HTERT RPE-1 (cell line): ENCODE data around the gene ZNF580.

Source experiments
- in situ Hi-C: fragments of 300-500 bp; cut with MboI; formaldehyde crosslinking; loops from 4 replicates; pipeline ENCODE4 v1.14.3; 2020; ENCODE audit warnings: low sequenced_read_pairs

ZNF580 gene

DNA sequence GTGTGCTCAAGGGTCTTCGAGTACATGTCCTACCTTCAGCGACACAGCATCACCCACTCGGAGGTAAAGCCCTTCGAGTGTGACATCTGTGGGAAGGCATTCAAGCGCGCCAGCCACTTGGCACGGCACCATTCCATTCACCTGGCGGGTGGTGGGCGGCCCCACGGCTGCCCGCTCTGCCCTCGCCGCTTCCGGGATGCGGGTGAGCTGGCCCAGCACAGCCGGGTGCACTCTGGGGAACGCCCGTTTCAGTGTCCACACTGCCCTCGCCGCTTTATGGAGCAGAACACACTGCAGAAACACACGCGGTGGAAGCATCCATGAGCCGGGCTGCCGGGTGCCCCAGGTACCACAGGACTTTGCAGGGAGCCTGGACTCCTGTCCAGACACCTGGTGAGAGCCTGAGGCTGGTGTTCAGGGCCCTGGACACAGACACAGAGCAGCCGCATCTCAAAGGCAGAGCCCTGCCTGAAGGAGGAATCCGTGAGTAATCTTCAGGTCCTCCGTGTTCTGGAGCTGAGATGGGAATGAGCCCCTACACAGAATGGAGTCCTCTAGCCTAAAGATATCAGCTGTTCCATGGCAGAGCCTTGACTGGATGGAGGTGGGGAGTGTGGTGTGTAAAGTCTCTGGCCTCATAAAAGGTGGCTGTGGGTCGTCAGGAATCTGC, 4.2 kb downstream of the ZNF580 start:
- in situ Hi-C loops, result no loop called here

DNA sequence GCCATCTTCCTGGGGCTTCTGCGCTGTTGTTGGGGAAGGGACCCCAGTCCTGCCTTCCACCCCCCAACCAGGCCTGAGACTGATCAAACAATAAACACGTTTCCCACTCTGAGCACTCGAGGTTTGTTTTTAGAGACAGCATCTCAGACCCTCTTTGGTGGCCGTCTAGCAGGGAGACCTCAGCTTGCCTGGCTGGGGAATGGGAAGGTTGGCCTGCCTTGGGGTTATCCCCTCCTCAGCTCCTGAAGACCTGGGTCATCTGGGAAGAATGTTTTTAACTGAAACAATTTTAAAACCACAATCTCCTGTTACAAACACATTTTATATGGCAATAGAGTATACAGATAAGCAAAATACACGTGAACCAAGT, 4.7 kb downstream of the ZNF580 start:
- in situ Hi-C loops, result no loop called here

DNA sequence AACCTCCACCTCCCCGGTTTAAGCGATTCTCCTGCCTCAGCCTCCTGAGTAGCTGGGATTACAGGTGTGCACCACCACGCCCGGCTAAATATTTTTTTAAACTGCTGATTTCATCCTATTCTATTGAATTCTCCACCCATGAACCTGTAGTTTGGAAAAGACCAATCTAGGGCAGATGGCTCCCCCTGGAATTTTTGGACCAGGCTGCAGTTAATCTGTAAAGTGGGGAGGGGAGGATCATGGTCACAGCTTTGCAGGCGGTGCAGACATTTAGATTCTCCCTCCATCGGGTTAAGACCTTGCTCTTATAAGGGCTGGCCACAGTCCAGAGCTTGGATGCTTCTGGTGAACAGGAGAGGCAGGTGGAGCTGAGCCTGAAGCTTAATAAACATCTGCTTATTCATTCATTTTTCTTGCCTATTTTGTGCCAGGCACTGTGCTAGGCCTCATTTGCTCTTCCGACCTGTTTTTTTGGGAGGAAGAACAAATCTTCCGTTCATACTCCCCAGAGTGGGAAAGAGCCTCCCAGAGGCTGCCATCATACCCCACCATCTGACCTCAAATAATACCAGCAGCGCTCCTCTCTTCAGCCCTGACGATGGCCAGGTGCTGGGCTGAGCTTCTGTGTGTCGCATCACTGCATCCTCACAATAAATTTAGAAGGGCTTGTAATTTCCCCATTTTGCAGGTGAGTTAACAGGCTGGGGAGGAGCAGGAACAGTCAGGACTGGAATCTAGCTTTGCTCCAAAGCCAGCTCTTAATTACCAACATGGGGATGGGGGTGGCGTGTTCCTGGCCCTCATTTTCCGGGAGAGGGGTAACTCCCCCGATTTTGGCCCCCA, 6.3 kb downstream of the ZNF580 start:
- in situ Hi-C loops, result no loop called here

DNA sequence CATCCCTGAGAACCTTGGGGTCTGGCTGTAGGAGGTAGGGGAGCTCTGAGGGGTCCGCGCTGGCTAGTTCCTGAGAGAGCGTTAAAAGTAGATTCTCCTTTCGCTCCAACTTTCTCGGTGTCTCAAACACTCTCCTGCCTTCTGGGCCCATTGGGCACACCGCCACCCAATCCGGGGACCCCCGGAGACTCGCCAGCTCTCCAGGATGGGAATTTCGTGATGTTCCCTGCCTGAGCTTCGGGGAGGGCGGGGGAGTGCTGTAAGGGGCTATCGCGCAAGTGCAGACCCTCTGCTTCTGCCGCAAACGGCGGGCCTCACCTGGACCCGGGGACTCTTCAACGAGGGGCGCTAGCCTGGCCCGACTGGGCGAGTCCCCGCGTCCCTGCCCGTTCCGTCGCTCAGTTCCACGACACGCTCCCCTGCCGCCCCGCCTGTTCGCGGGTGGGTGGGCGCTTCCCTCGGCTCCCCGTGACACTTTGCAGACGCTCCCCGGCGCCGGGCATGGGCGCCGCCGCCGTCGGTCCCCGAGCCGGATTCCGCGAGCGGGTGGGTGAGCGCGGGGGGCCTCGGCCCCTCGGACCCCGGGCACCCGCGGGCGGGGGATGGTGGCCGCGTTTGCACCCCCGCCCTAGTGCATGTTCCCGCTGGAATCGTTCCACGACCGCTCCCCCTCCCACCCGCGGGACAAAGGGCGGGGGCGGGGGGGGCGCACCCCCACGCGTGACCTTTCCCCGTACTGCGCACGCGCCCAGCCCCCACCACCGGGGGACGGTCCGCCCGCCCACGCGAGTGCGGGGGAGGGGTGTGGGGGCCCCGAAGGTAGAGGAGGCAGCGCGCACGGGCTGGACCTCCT, 7.2 kb downstream of the ZNF580 start, which contains the start of gene CCDC106:
Gene CCDC106, plus strand, starts transcription at position 481 of the 853 bp plus-strand sequence. CDS start 835 bp downstream, outside the sequence.
- in situ Hi-C loops, result no loop called here

DNA sequence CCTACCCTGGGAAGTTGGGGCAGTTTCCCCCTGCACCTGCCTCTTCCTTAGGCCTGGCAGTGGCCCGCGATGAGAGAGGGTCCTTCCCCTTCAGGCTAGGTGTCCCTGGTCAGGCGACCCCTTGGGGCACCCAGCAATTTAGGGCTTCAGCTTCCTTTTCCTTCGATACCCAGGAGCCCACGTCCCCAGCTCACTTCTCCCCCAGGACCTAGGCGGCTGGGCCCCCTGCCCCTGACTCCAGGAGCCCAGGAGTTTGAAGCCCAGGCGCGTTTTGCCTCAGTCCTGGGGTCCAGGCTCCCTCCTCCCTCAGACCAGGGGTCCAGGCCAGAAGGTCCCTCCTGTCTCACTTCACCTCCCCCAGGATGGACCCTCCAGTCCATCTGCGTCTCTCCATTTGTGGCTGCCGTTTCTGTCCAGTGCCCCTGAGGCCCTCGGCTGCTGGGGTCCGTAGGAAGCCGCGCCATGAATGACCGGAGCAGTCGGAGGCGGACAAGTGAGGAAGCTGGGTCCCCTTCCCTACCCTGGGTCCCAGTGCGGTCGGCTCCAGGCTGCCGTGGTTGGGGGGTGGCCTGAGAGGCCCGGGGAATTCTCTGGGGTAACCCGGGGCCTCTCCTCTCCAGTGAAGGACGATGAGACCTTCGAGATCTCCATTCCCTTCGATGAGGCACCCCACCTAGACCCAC, 7.9 kb downstream of the ZNF580 start:
- in situ Hi-C loops, result no loop called here

DNA sequence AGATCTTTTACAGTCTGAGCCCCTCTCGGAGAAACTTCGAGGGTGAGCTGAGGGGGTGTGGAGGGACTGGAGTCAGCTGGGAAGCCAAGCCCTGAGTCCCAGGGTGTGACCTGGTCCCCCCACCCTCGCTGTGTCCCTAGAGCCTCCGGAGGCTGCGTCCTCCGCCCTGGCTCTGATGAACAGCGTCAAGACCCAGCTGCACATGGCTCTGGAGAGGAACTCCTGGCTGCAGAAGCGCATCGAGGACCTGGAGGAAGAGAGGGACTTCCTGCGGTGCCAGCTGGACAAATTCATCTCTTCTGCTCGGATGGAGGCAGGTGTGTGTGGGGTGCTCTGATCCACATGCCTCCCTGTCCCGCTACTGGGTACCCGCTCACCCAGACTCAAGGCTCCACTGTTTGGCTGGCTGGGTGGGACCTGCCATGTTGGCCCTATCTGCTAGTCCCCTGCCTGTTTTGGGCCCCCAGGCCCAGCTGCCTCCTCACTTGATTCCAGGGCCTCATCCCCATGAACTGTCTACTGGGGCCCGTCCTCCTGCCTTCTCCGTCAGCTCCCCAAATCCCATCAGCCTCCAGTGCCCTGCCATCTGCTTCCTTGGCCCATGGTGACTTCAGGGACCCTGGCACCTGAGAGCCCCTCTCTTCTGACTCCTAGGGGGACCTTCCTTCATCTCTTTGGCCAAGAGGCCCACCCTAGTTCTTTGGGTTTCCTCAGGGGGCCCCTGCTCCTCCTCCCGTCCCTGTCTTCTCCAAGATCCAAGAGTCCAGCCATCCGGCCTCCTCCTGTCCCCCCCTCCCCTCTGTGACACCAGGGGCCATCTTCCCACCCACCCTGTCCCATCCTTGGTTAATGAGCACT, 8.7 kb downstream of the ZNF580 start:
- in situ Hi-C loops, result no loop called here

DNA sequence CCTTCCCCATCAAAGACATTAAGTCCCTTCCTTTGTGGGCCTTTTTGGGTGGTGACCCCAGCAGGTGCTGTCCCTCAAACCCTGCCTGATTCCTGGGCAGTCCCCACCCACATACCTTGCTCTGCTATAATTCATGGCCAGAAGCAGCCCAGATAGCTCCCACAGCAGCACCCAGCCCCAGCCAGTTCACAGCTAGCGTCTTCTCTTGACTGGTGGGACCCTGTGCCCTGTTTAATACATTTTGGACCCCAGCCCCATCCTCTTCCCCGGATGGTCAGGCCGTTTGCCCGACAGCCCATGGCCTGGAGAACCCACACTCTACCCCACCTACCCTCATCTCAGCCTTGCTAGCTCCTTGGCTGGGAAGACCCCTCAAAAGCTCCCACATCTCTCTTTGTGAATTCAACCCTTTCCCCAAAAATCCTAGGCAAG, 9.3 kb downstream of the ZNF580 start:
- in situ Hi-C loops, result no loop called here

DNA sequence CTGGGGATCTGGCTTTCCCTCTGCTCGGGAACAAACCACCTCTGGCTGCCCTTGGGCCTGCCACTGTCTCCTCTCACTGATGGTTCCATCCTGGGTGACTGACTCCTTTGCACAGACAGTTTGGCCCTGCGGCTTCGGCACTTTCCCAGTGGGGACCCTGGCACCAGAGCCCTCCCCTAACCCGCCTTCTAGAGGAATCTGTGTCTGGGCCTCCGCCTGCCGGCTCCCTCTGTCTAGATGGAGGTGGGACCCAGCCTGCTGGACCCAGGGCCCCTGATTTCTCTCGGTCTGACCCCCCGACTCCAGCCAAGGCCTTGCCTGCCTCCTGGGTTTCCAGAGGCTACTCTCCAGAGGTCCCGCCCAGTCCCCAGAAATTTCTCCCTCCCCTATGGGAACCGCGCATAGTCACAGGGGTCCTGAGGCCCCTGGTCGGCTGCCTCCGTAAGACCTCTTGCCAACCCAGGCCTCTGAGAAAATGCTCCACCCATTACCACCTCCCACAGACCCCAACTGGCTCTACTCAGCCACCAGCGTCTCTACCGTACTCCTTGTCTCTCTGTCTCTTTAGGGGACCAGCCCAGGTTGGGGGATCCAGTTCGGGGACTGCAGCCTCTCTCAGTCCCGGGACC, 9.9 kb downstream of the ZNF580 start:
- in situ Hi-C loops, result no loop called here

DNA sequence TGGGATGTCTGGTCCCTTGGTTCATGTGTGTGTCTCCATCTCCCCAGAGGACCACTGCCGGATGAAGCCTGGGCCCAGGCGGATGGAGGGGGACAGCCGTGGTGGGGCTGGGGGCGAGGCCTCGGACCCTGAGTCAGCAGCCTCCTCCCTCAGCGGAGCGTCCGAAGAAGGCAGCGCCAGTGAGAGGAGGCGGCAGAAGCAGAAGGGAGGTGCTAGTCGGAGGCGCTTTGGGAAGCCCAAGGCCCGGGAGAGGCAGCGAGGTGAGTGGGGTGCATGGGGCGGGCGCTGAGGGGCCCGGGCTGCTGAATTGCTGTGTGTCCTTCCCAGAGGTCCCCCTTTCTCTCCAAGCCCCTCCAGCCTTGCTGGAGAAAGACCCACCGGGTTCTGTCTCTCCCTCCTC, 10.4 kb downstream of the ZNF580 start:
- in situ Hi-C loops, result no loop called here

DNA sequence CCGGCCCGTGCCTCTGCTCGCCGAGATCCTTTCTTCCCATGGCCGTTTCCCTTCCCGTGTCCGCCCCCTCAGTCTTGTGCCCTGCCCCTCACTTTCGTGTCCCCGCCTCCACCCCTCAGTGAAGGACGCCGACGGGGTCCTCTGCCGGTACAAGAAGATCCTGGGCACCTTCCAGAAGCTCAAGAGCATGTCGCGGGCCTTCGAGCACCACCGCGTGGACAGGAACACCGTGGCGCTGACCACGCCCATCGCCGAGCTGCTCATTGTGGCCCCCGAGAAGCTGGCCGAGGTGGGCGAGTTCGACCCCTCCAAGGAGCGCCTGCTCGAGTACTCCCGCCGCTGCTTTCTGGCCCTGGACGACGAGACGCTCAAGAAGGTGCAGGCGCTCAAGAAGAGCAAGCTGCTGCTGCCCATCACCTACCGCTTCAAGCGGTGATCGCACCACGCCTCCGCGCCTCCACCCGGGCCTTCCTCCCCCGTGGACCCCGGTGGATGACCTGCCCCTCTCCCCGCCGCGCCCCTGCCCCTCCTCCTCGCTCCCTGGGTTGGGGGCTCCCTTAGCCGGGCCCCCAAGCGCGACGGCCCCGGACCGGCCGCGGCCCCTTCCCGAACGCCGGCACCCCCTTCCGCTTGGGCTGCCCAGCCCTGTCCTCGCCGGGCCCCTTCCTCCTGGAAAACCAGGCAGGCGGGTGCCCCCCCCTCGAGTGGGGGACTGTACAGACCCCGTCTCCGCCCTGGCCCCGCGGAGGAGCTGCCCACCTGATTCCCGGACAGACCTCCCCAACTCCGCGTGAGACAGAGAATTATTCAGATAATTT, 11.7 kb downstream of the ZNF580 start:
- in situ Hi-C loops, result no loop called here

DNA sequence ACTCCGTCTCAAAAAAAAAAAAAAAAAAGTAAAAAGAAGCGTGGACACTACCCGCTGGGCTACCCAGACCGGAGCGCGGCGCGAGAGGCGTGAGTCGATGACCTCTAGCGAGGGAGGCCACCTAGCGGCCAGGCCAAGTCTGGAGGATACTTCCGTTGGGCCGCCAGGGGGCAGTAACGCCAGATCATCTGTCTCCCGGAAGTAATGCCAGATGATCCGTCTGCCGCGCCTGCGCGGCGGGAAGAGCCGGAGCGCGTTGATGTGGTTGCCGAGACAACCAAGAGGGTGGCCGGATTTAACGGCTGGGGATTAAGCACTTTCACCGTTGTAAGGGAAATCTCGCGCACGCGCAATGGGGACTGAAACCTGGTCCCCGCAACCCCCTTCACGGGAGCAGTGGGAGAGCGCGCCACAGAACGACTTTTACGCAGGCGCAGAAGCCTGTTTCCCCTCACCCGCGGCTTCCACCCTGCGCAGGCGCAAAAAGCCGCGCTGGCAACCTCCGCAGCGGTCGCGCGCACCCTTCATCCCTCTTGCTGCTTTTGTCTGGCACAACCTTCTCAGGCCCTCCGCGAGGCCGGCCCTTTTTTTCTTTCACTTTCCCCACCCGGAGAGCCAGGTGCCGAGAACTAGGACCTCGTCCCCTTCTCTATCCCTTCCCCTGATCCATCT, 13.0 kb downstream of the ZNF580 start:
- in situ Hi-C loops, result no loop called here

DNA sequence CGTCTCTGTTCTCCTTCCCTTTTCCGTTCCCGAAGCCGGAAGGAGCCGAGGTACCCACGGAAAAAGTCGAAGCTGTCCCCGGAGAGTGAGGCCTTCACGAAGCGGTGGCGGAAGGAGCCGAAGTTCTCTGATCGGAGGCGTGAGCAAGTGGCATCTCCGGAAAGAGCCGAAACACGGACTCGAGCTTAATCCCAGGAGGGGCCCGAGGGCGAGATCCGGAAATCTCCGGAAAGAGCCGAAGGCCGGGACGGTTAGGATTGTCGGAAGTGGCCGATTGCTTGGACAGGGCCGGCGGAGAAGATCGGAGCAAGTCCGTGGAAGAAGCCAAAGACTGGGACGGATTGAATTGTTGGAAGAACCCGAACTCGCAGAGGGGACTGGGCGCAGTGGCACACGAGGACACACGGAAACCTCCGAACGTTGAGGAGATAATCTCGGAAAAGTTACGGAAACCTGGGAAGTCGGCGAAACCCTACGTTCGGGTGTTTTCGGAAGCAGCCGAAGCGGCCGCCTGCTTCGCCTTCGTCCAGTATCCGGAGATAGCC, 13.6 kb downstream of the ZNF580 start:
- in situ Hi-C loops, result no loop called here

DNA sequence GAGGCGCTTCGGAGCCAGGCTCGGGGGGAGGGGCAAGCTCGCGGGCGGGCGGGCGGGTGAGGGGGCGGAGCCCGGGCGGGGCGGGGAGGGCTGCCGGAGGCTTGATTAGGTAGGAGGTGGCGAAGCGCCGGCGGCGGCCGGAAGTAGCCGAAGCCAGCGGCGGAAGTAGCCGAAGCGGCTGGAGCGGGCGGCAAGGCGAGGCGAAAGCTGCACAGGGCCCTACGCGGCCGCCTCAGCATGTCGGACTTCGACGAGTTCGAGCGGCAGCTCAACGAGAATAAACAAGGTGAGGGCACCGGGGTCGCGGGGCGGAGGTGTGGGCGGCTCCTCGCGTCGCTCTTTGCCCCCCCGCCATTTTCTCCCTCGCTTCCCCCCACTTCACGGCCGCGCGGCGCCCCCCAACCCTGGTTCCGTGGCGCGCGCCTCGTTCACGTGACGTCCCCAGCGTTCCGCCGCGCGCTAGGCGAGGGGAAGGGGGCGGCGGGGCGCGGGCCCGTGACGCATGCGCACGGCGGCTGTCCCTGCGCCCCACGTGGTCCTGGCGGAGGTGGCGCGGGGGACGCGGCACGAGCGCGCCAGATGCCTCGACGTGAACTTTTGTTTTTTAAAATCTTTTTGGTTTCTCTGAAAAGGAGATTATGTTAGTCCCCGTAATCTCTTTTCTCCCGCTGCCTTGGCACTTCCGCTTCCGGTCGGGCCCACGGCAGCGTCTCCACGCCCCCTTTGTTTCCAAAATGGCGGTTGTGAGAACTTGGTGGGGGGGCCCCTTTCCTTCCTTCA, 14.3 kb downstream of the ZNF580 start, which contains the start of gene U2AF2:
Gene U2AF2, plus strand, starts transcription at position 168 of the 780 bp plus-strand sequence. Its CDS starts 70 bp downstream, at position 238.
- in situ Hi-C loops, result no loop called here

DNA sequence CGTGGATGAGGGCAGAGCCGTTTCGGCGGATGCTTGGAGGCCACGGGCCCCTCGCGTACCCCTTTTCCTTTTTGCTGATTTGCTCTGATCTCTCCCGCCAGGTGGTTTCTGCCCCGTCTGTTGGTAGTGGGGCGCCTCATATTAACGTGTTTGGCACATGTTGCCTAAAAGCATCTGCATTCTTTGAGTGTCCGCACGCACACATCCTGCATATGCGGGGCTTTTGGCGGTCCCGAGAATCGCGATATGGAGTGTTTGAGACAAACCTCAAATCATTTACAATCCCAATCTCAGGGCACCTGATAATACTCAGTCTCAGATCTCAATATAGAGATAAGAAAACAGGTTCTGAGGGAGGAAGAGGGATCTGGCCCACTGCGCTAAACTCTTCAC, 14.8 kb downstream of the ZNF580 start:
- in situ Hi-C loops, result no loop called here

DNA sequence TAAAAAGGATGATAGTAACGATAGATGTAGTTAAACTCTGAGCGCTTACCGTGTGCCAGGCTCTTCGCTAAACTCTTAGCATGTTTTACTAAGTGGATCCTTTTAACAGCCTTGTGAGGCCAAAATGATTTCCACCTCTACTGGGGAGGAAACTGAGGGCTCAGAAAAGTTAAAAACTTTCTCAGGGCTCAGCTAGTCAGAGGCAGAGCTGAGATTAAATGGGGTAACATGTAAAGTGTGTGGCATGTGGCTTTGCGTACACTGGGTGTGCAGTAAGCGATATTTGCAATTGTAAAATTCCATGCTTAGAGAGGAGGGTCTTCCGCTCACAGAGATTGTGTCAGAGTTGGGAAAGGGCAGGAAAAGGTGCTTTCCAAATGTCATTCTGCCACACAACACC, 15.8 kb downstream of the ZNF580 start:
- in situ Hi-C loops, result no loop called here

DNA sequence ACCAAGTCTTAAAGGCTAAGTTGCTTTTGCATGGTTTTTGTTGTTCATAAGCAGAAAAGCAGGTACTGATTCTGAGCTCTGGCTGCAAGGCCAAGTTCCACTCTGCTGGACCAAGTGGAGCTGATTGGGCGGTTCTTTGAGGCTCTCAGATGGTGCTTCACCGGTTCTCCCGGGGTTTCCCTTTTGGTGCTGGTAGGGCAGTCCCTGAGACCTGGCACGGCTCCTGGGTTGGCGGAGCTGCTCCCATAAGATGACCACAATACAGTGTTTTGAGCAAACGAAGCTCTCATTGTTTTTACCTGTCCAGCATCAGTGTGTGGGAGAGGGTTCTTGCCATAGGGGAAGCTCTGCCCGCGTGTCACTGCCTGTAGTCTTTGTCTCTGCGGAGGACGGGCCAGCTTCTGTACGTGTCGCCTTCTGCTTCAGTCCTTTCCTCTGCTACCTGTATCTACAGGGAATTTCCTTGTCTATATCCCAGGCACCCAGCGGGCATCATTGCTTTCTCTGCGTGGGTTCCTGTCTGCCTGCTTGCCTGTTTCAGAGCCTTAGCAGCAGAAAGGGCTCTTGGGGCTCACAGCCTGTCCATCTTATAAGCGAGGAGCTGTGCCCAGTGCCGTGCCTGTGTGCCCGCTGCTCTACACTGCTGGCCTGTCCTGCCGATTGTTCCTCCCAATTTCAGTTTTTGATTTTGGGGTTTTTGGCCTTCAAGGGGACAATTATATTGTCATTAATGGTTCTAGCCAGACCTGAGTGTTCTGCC, 16.4 kb downstream of the ZNF580 start:
- in situ Hi-C loops, result no loop called here
